Measurements from ENCODE around the gene PPIL4.

GRCh38 chr6:149487316-149487715 is 58.5 kb downstream of the PPIL4 start:
- TF ChIP-seq, protein P1, sequence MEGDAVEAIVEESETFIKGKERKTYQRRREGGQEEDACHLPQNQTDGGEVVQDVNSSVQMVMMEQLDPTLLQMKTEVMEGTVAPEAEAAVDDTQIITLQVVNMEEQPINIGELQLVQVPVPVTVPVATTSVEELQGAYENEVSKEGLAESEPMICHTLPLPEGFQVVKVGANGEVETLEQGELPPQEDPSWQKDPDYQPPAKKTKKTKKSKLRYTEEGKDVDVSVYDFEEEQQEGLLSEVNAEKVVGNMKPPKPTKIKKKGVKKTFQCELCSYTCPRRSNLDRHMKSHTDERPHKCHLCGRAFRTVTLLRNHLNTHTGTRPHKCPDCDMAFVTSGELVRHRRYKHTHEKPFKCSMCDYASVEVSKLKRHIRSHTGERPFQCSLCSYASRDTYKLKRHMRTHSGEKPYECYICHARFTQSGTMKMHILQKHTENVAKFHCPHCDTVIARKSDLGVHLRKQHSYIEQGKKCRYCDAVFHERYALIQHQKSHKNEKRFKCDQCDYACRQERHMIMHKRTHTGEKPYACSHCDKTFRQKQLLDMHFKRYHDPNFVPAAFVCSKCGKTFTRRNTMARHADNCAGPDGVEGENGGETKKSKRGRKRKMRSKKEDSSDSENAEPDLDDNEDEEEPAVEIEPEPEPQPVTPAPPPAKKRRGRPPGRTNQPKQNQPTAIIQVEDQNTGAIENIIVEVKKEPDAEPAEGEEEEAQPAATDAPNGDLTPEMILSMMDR (conservative IDR thresholded peaks at IDR 0.05; ENCODE audit: low read depth, low read length): no peak
- no peak for TF ChIP-seq EZH2 (IDR thresholded peaks at IDR 0.05; ENCODE audit: borderline replicate concordance, low read depth, low read length, poor library complexity, severe bottlenecking)

Measured in A673 (cell line).